H1 (cell line): ENCODE data around the gene PTDSS2. TPM values are rescaled to one million over a fixed set of nuclear protein-coding genes. Genes with fewer than 3 reads are reported as not detected.

Source experiments
- CTCF ChIA-PET: fragments of 300-600 bp; sonication (Branson Sonifier 250); formaldehyde crosslinking; loops from one replicate; lab custom pipeline; 2021; ENCODE audit not compliant: partially characterized antibody; lab: Charles Lee
- POLR2A ChIA-PET: fragments of 300-600 bp; sonication (Branson Sonifier 250); formaldehyde crosslinking; loops from one replicate; lab custom pipeline; 2021; ENCODE audit warnings: inconsistent platforms; ENCODE audit not compliant: partially characterized antibody; lab: Charles Lee
- DNase-seq, 2 experiments: peaks; one replicate each; pipeline versions ENCODE4 v3.0.0 to v3.0.0-alpha.2; 2010 to 2022; ENCODE audit warnings: low spot score in 2 of 2, low read depth in 1 of 2, mixed read lengths in 1 of 2
- FAIRE-seq: peaks from 2 replicates; lab custom pipeline; 2011; peaks lifted over from hg19 to GRCh38; lab: Jason Lieb, UNC
- H2AFZ ChIP-seq: 2 replicates; pipeline ENCODE4 v1.8.1; 2012; ENCODE audit warnings: low read length, inconsistent platforms
- H2AK5ac ChIP-seq: 2 replicates; pipeline ENCODE4 v1.6.1; 2013; ENCODE audit warnings: low read depth, low read length
- H2BK120ac ChIP-seq: replicated peaks from 2 replicates; pipeline ENCODE3; 2013; ENCODE audit warnings: low read depth, low read length, inconsistent platforms
- H2BK12ac ChIP-seq: 2 replicates; pipeline ENCODE4 v1.6.1; 2013; ENCODE audit warnings: low read depth, low read length
- H2BK15ac ChIP-seq: 2 replicates; pipeline ENCODE4 v1.6.1; 2013; ENCODE audit warnings: low read length
- H2BK20ac ChIP-seq: 2 replicates; pipeline ENCODE4 v1.6.1; 2013; ENCODE audit warnings: low read length
- H2BK5ac ChIP-seq: 2 replicates; pipeline ENCODE4 v1.6.1; 2013; ENCODE audit warnings: low read depth, low read length
- H3K14ac ChIP-seq: 2 replicates; pipeline ENCODE4 v1.6.1; 2013; ENCODE audit warnings: inconsistent platforms; ENCODE audit not compliant: insufficient read length
- H3K18ac ChIP-seq: 2 replicates; pipeline ENCODE4 v1.6.1; 2013; ENCODE audit warnings: low read length; ENCODE audit errors: extremely low read depth
- H3K23ac ChIP-seq: 2 replicates; pipeline ENCODE4 v1.6.1; 2013; ENCODE audit warnings: inconsistent platforms; ENCODE audit not compliant: insufficient read length
- H3K23me2 ChIP-seq: 2 replicates; pipeline ENCODE4 v1.6.1; 2013; ENCODE audit warnings: low read depth, low read length
- H3K27ac ChIP-seq: 2 replicates; pipeline ENCODE4 v1.6.1; 2011; ENCODE audit warnings: low read depth, low read length, inconsistent platforms
- H3K27me3 ChIP-seq, 4 experiments: replicated peaks in 1 of 4; 1 replicate in 1 of 4; 2 replicates in 3 of 4; pipeline versions ENCODE4 v1.6.1 to v1.8.1; 2011 to 2013; ENCODE audit warnings: low read length in 3 of 4, mild to moderate bottlenecking in 3 of 4, inconsistent platforms in 2 of 4, mixed read lengths in 2 of 4, moderate library complexity in 1 of 4; ENCODE audit not compliant: control insufficient read depth in 3 of 4, insufficient read depth in 3 of 4; ENCODE audit errors: extremely low read depth in 1 of 4
- H3K36me3 ChIP-seq, 4 experiments: 2 replicates each; pipeline versions ENCODE4 v1.6.1 to v1.8.1; 2011 to 2013; ENCODE audit warnings: mild to moderate bottlenecking in 4 of 4, low read length in 3 of 4, moderate library complexity in 2 of 4, control low read depth in 1 of 4, inconsistent platforms in 1 of 4; ENCODE audit not compliant: insufficient read depth in 4 of 4, control insufficient read depth in 2 of 4
- H3K4ac ChIP-seq: replicated peaks from 2 replicates; pipeline ENCODE3; 2013; ENCODE audit warnings: low read length, low read depth, mixed read lengths, inconsistent platforms; ENCODE audit not compliant: insufficient read length
- H3K4me1 ChIP-seq, 4 experiments: replicated peaks in 1 of 4; 1 replicate in 1 of 4; 2 replicates in 3 of 4; pipeline versions ENCODE4 v1.6.1 to v1.8.1; 2011 to 2013; ENCODE audit warnings: low read length in 3 of 4, inconsistent platforms in 2 of 4, mixed read lengths in 1 of 4; ENCODE audit not compliant: insufficient read depth in 4 of 4, control insufficient read depth in 3 of 4
- H3K4me2 ChIP-seq, 2 experiments: 2 replicates each; pipeline versions ENCODE4 v1.6.1 to v1.8.1; 2011 to 2013; ENCODE audit warnings: low read depth in 2 of 2, low read length in 2 of 2, control low read depth in 1 of 2, inconsistent platforms in 1 of 2, mild to moderate bottlenecking in 1 of 2; ENCODE audit not compliant: insufficient read depth in 1 of 2
- H3K4me3 ChIP-seq, 4 experiments: fragments of 200-600, 300-600 bp in 1 of 4; sonication (generic), shearing (Covaris generic), sonication (Bioruptor Twin) in 1 of 4; 2 replicates each; pipeline versions ENCODE4 v1.5.1 to v1.8.1; 2011 to 2016; ENCODE audit warnings: low read length in 4 of 4, low read depth in 3 of 4, control low read depth in 2 of 4, inconsistent platforms in 2 of 4, mild to moderate bottlenecking in 2 of 4, mixed read lengths in 1 of 4, moderate library complexity in 1 of 4; ENCODE audit not compliant: insufficient read depth in 2 of 4; ENCODE audit errors: extremely low read depth in 1 of 4
- H3K56ac ChIP-seq: replicated peaks from 2 replicates; pipeline ENCODE3; 2013; ENCODE audit warnings: low read depth, mild to moderate bottlenecking, mixed read lengths, low read length, inconsistent platforms; ENCODE audit not compliant: insufficient read length
- H3K79me1 ChIP-seq: 2 replicates; pipeline ENCODE4 v1.6.1; 2013; ENCODE audit warnings: low read depth, low read length, control low read depth
- H3K79me2 ChIP-seq, 2 experiments: 2 replicates each; pipeline versions ENCODE4 v1.6.1 to v1.8.1; 2012 to 2013; ENCODE audit warnings: low read length in 2 of 2, mild to moderate bottlenecking in 2 of 2, inconsistent platforms in 1 of 2; ENCODE audit not compliant: insufficient read depth in 2 of 2, control insufficient read depth in 1 of 2
- H3K9ac ChIP-seq, 4 experiments: replicated peaks in 1 of 4; 1 replicate in 1 of 4; 2 replicates in 3 of 4; pipeline versions ENCODE4 v1.6.1 to v1.8.1; 2011 to 2013; ENCODE audit warnings: low read depth in 3 of 4, low read length in 3 of 4, control low read depth in 2 of 4, mild to moderate bottlenecking in 2 of 4, moderate library complexity in 2 of 4, inconsistent platforms in 1 of 4; ENCODE audit errors: extremely low read depth in 1 of 4
- H3K9me3 ChIP-seq, 2 experiments: 2 replicates each; pipeline versions ENCODE4 v1.6.1 to v1.8.1; 2012 to 2013; ENCODE audit warnings: mild to moderate bottlenecking in 2 of 2, moderate library complexity in 2 of 2, control low read depth in 1 of 2, inconsistent platforms in 1 of 2, low read depth in 1 of 2, low read length in 1 of 2, mixed read lengths in 1 of 2; ENCODE audit not compliant: insufficient read depth in 2 of 2
- H4K20me1 ChIP-seq, 2 experiments: replicated peaks in 1 of 2; 2 replicates each; pipeline versions ENCODE3 to v1.8.1; 2011 to 2013; ENCODE audit warnings: inconsistent platforms in 2 of 2, low read length in 2 of 2, mild to moderate bottlenecking in 1 of 2; ENCODE audit not compliant: insufficient read depth in 2 of 2, control insufficient read depth in 1 of 2
- H4K5ac ChIP-seq: 2 replicates; pipeline ENCODE4 v1.6.1; 2013; ENCODE audit warnings: low read length, low read depth, mixed read lengths, inconsistent platforms; ENCODE audit not compliant: insufficient read length
- H4K8ac ChIP-seq: 2 replicates; pipeline ENCODE4 v1.8.0; 2013; ENCODE audit warnings: mild to moderate bottlenecking, moderate library complexity, low read length, inconsistent platforms; ENCODE audit not compliant: insufficient read depth; ENCODE audit errors: extremely low read depth
- H4K91ac ChIP-seq: replicated peaks from 2 replicates; pipeline ENCODE3; 2013; ENCODE audit warnings: low read length, mixed read lengths, inconsistent platforms; ENCODE audit not compliant: insufficient read length
- BRCA1 ChIP-seq: IDR thresholded peaks from 2 replicates; pipeline ENCODE4 v1.6.1; 2012; ENCODE audit warnings: low read depth, low read length, improper control_type of control experiment
- EGR1 ChIP-seq: IDR thresholded peaks from 2 replicates; pipeline ENCODE4 v1.6.1; 2011; ENCODE audit warnings: low read depth, low read length, borderline replicate concordance
- GTF2F1 ChIP-seq: IDR thresholded peaks from 2 replicates; pipeline ENCODE4 v1.6.1; 2012; ENCODE audit warnings: low read depth, low read length, improper control_type of control experiment, borderline replicate concordance
- JUN ChIP-seq: IDR thresholded peaks from 2 replicates; pipeline ENCODE4 v1.6.1; 2011; ENCODE audit warnings: low read depth, mild to moderate bottlenecking, improper control_type of control experiment, low read length
- MAFK ChIP-seq: IDR thresholded peaks from 2 replicates; pipeline ENCODE4 v1.6.1; 2012; ENCODE audit warnings: low read depth, mild to moderate bottlenecking, improper control_type of control experiment, low read length
- RFX5 ChIP-seq: IDR thresholded peaks from 2 replicates; pipeline ENCODE4 v1.6.1; 2011; ENCODE audit warnings: low read depth, low read length, improper control_type of control experiment, borderline replicate concordance
- RXRA ChIP-seq: IDR thresholded peaks from 2 replicates; pipeline ENCODE4 v1.6.1; 2011; ENCODE audit warnings: low read depth, mild to moderate bottlenecking, low read length, moderate library complexity; ENCODE audit not compliant: insufficient read depth
- TAF7 ChIP-seq: optimal IDR thresholded peaks from 2 replicates; pipeline ENCODE3; 2011; ENCODE audit warnings: low read depth, mild to moderate bottlenecking, inconsistent platforms, low read length, moderate library complexity, borderline replicate concordance
- WGBS, 2 experiments: shearing (Covaris generic) in 1 of 2; methylation state at CpG; one replicate each; pipeline versions ENCODE4 v1.1.6 to v1.1.7; 2013 to 2015; ENCODE audit warnings: low lambda C conversion rate in 2 of 2, mixed read lengths in 2 of 2, inconsistent platforms in 1 of 2, low coverage in 1 of 2, missing lambda C conversion rate in 1 of 2; ENCODE audit not compliant: insufficient replicate concordance in 2 of 2, insufficient coverage in 1 of 2, insufficient read length in 1 of 2; ENCODE audit errors: extremely low coverage in 1 of 2, missing lambda C conversion rate in 1 of 2; 5-methylcytosine and 5-hydroxymethylcytosine counted together
- polyA plus RNA-seq, 7 experiments: library from polyadenylated mRNA; depleted of rRNA in 3 of 7; stranded (reverse) in 5 of 7; unstranded in 2 of 7; fragments of >200 nt in 5 of 7; fragments of 200-250 nt in 2 of 7; gene quantifications; 1 replicate in 5 of 7; 2 replicates in 1 of 7; 4 replicates in 1 of 7; pipeline versions ENCODE4 v1.2.1 to v1.2.3, GENCODE V29; 2011 to 2013; ENCODE audit warnings: missing spikeins in 2 of 7, mixed read lengths in 2 of 7
- total RNA-seq: library from RNA; stranded (reverse); fragmentation: NEBNext Ultra II Directional; extraction: Animal tissue kit (Norgen Biotek cat#: 25700); gene quantifications from 2 replicates; pipeline ENCODE4 v1.2.1, GENCODE V29; 2021
- TF ChIP-seq, protein P1 (sequence below): IDR thresholded peaks from 2 replicates; pipeline ENCODE4 v1.6.1; 2012; ENCODE audit warnings: low read length, inconsistent platforms

Gene PTDSS2
- total and polyA plus RNA-seq, 2 of the 8 experiments (the other 6 are each of a cell fraction or from before 2014, with no cell fraction given) = 48.7 to 68.2 TPM

DNA sequence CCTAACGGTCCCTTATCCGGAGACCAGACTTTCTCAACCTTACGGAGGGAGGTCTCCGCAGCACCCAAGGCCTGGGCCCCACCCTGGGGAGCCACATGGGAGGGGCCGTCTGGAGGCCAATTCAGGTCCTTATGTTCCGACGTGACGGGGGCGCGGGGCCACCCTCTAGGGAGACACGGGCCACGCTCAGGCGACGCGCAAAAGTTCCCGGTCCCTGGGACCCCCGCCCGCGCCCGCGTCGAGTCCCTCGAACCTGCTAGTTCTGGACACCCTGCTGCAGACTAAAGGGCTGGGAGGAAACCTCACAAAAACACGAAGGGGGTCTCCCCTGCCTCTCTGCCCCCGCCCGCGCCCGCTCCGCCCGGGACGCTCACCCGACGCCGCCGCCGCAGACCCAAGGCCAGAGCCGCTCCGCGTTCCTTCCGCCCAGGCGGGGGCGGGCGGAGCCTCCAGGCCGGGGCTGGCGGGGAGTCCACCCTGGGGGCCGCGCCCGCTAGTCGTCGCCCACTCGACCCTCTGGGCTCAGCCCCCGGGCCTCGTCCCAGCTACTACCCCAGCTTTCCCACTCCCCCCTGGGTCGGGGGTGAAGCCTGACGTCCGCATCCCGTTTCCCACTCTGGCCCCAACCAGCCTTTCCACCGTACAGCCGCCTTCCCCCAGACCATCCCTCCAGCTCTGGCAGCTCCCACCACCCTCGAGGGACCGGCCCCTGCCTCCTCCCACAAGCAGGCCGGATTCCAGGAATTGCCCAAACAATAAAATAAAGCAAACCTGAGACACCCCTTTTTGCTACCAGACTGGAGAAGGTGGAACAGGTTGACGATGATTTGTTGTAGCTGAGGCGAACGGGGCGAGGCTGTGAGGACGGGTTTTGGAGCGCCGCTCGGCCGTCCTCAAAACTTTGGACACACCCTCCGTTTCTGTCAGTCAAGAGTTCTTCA is 54.2 kb downstream of the PTDSS2 start:
- no peak overlapping the region for H2AK5ac ChIP-seq
- FAIRE-seq (no peak), DNase-seq (no peak)
- no peak overlapping the region for H2AFZ ChIP-seq
- H3K9ac ChIP-seq = no peak overlapping the region
- no peak overlapping the region for H4K91ac ChIP-seq
- no peak overlapping the region for H3K14ac ChIP-seq
- H3K23me2 ChIP-seq = peaks cover 8% of the 10 kb centered on the region
- H3K4ac ChIP-seq = no peak overlapping the region
- no peak overlapping the region for H2BK12ac ChIP-seq
- no peak overlapping the region for H4K5ac ChIP-seq
- H3K18ac ChIP-seq = no peak overlapping the region
- H4K20me1 ChIP-seq = peaks cover 2 to 6% of the 10 kb centered on the region in 2 experiments
- H3K56ac ChIP-seq = no peak overlapping the region
- H2BK20ac ChIP-seq = no peak overlapping the region
- CTCF ChIA-PET = interaction anchor here (1.1 to 1.7 kb wide), 2 partner anchors 55 to 98 kb away, joined by 3 to 5 read pairs; no protein-coding TSS in a partner anchor
- H3K9me3 ChIP-seq = no peaks in the 10 kb centered on the region
- no peaks in the 10 kb centered on the region for H3K27me3 ChIP-seq
- peaks cover 2% of the 10 kb centered on the region for H3K79me1 ChIP-seq
- H3K4me1 ChIP-seq = peaks cover 0 to 9% (median 2%) of the 10 kb centered on the region in 4 experiments; a peak in 3 of 7 replicates
- peak overlapping the region; percentile 47 to 68; a peak in 3 of 4 replicates for H3K4me2 ChIP-seq
- no peak overlapping the region for H2BK120ac ChIP-seq
- H3K27ac ChIP-seq = no peak overlapping the region
- H4K8ac ChIP-seq = peak overlapping the region; percentile 74
- 79% methylated on average over 47 of the region's 72 CpGs; no CpG with 5 or more reads in 1 of the 2 experiments for WGBS, 2 experiments
- no peak overlapping the region for H3K23ac ChIP-seq
- peak overlapping the region in 2 of 4 experiments; percentile 23 to 28; a peak in 3 of 8 replicates for H3K4me3 ChIP-seq
- no peak overlapping the region for H2BK15ac ChIP-seq
- no peak overlapping the region for H2BK5ac ChIP-seq
- POLR2A ChIA-PET = interaction anchor here (1.0 to 7.1 kb wide), 7 partner anchors 8 to 108 kb away, joined by 3 to 41 read pairs (median 3); no protein-coding TSS in a partner anchor
- H3K36me3 ChIP-seq = peaks cover 1 to 17% (median 10%) of the 10 kb centered on the region in 4 experiments; a peak in 6 of 8 replicates
- H3K79me2 ChIP-seq = peaks cover 0 to 14% of the 10 kb centered on the region in 2 experiments; a peak in 1 of 4 replicates
- no peak for TF ChIP-seq JUN
- TF ChIP-seq GTF2F1 = no peak
- no peak for TF ChIP-seq BRCA1
- TF ChIP-seq RFX5 = no peak
- TF ChIP-seq, protein P1, sequence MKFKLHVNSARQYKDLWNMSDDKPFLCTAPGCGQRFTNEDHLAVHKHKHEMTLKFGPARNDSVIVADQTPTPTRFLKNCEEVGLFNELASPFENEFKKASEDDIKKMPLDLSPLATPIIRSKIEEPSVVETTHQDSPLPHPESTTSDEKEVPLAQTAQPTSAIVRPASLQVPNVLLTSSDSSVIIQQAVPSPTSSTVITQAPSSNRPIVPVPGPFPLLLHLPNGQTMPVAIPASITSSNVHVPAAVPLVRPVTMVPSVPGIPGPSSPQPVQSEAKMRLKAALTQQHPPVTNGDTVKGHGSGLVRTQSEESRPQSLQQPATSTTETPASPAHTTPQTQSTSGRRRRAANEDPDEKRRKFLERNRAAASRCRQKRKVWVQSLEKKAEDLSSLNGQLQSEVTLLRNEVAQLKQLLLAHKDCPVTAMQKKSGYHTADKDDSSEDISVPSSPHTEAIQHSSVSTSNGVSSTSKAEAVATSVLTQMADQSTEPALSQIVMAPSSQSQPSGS = no peak
- no peak for TF ChIP-seq MAFK
- TF ChIP-seq RXRA = no peak
- TF ChIP-seq TAF7 = no peak
- no peak for TF ChIP-seq EGR1
